HG03045 (cell line): Measurements from ENCODE around the gene ADGRG7.
"Not testable (repeated sequence)": the region's sequence is repeated elsewhere in the genome, so short reads cannot be mapped to it uniquely, and the experiment has no call there.

Experiments
- ATAC-seq: cut with Tn5 transposase; IDR thresholded peaks from one replicate; pipeline ENCODE4 v1.9.1; 2021; ENCODE audit warnings: mild to moderate bottlenecking, moderate library complexity; ENCODE audit not compliant: unreplicated experiment

Gene ADGRG7, protein sequence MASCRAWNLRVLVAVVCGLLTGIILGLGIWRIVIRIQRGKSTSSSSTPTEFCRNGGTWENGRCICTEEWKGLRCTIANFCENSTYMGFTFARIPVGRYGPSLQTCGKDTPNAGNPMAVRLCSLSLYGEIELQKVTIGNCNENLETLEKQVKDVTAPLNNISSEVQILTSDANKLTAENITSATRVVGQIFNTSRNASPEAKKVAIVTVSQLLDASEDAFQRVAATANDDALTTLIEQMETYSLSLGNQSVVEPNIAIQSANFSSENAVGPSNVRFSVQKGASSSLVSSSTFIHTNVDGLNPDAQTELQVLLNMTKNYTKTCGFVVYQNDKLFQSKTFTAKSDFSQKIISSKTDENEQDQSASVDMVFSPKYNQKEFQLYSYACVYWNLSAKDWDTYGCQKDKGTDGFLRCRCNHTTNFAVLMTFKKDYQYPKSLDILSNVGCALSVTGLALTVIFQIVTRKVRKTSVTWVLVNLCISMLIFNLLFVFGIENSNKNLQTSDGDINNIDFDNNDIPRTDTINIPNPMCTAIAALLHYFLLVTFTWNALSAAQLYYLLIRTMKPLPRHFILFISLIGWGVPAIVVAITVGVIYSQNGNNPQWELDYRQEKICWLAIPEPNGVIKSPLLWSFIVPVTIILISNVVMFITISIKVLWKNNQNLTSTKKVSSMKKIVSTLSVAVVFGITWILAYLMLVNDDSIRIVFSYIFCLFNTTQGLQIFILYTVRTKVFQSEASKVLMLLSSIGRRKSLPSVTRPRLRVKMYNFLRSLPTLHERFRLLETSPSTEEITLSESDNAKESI

GRCh38 chr3:100609305-100609704 is at the start of gene ADGRG7:
ADGRG7 (plus strand) TSS chr3:100609601; CDS start chr3:100609857, 256 bp downstream.
- ATAC-seq: no peak

- ATAC-seq: no peak
These were observed 49.0 kb upstream of the ADGRG7 start for GRCh38 chr3:100560426-100560825.

GRCh38 chr3:100561459-100562158 is 47.8 kb upstream of the ADGRG7 start:
- no peak for ATAC-seq

DNA sequence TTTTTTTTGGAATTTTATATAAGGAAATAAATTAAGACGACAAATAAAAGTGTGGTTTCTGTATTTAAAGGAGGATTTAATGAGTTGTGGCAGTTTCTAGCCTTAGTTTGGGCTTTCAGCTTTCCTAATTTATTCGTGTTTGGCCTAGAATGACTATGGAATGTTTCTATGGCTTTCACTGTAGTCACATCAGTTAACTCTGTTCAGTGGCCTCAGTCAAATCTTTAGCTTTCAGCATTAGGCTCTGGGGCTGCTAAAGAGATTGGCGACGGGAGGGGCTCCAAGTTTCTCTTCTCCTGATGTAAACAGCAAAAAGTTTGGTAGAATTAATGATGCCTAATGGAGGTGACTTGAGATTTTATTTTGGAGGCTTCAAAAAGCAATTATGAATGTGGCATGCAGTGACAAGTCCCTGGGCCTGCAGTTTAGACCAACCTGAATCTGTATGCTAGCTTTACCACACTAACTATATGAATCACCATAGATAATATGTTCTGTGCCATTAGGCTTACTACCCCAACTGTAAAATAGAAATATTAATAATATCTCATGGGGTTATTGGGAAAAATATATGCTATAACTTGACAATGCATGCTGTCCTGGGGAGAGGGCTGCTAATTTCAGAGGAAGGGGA is 47.1 kb upstream of the ADGRG7 start:
- ATAC-seq: no peak

GRCh38 chr3:100563228-100563627 is 46.2 kb upstream of the ADGRG7 start:
- no peak for ATAC-seq

DNA sequence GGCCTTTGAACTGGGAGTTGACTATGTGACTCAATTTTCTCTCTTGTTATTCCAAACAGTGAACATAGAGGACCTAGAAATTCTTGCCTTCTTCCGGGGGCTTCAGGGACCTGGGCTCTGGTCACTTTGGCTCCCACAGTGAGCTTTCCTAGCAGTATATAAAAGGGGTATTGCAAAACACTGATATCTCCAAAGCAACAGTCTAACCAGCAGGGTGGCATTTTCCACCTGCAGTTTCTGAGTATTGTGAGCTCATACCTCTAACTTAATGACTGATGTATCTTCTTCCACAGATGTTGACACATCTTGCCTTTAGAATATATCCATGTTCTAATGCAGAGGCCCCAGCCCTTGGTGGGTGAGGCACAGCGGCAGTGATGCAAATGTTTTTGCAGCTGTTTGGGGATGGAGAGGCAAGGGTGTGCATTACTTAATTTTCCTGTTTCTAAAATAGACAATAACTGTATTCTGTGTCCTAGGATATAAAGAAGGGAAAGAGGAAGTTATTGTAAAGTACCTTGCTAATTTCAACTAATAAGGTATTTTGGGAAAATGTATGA is 45.7 kb upstream of the ADGRG7 start:
- no peak for ATAC-seq

DNA sequence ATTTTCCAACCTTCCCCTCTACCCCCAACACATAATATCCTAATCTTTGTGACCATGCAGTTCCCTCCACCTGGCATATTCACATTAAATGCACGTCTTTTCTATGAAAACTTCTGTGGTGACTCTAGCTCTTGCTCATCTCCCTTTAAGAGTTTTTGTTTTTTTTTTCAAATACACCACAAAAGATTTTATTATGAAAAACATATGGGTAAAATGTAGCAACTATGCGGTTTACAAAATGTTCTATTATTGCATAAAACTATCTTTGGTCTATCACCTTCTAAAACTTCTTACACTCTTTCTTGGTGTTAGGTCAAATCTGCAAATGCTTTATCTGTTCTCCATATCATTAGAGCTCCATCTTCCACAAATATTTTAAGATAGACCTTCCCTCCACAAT is 38.6 kb upstream of the ADGRG7 start:
- ATAC-seq: no peak

DNA sequence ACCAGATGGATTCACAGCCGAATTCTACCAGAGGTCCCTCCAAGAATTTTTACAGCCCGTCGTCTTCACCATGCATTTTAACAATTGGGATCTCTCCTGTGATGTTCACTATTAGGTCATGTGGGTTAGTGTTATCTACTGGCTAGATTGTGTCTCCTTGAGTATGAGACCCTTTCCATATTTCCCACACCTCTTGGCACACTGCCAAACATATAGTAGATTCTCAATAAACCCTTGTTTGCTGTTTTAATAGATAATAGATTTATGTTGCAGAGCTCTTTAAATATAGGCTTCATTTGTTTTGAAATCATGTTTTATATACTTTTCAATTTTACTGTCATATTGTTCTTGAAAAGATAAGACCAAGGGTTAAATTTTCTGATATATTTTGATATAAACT is 34.9 kb upstream of the ADGRG7 start:
- no peak for ATAC-seq

DNA sequence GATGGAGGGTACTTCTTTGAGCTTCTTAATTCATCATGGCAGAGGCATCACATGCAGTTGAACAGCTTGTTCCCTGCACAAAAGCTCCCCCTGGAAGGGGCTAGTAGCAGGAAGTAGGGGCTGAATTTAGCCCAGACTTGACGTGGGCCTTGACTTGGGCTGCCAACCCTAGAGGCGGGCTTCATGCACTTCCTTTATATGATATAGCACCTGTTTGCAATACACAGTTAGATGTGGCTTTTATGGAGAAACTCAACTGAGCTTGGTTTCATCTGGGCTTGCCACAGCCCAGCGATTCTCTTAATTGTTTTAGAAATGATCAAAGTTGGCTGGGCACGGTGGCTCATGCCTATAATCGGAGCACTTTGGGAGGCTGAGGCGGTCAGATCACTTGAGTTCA is 33.7 kb upstream of the ADGRG7 start:
- no peak for ATAC-seq

DNA sequence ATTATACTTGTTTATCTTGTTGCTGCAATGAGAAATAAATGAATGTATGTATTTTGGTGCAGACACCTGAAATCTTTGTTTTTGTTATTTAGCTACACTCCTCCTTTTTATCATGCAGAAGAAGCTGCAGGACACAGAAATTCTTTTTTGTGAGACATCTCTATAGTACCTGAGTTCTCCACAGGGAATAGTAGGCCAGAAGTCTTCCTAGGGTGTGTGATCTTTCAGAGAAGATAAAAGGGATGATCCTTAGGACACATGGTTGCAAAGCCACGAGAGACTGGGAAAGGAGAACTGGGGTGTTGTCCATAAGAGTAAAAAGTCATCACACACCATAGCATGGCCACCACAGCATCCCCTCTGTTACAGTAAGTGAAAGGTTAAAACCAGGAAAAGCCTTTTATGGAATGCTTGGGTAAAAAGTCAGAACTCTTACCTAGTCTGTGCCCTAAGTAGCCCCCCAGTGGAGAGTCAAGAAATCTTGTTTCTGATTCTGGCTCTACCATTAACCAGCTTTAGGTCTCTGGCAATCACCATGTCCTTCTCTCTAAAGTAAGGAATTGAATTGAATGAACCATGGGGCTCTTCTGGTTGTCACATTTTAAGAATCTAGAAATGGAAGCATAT is 31.9 kb upstream of the ADGRG7 start:
- ATAC-seq: no peak

GRCh38 chr3:100578646-100579045 is 30.8 kb upstream of the ADGRG7 start:
- no peak for ATAC-seq

DNA sequence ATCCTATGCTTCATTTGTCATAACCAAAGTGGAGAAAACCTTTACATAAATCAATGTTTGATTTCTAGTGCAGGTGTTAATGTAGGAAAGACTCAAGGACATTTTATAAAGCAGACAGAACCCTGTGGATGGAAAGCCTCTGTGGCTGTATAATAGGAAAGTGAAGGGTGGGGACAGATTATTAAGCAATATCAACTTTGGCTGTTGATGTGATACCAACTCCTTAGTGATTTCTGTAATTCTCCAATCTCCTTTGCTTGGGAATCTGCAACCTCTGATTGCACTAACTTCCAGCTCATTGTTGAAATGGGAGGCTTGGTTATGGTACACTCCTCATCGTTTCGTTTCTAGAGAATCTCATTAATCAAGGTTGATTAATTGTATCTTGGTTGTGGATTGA is 29.3 kb upstream of the ADGRG7 start:
- ATAC-seq: no peak

GRCh38 chr3:100581650-100582049 is 27.8 kb upstream of the ADGRG7 start:
- ATAC-seq: no peak

GRCh38 chr3:100582157-100582556 is 27.2 kb upstream of the ADGRG7 start:
- ATAC-seq: not testable (repeated sequence)

GRCh38 chr3:100584101-100584660 is 25.2 kb upstream of the ADGRG7 start:
- ATAC-seq: no peak

DNA sequence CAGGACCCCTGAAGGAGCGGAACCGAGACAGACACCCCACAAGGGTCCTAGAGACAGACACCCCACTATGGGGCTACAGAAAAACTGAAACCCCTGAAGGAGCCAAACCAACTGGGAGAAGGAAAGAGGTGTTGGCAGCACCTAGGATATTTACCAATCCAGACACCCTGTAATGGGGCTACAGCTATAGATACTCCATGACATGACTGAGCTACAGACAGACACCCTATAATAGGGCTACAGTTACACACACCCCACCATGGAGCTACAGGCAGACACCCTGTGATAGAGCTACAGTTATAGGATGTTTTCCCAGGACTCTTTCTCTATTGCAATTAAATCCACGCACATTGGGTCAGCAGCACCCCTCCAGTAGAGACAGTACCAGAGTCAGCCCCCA is 22.6 kb upstream of the ADGRG7 start:
- no peak for ATAC-seq

DNA sequence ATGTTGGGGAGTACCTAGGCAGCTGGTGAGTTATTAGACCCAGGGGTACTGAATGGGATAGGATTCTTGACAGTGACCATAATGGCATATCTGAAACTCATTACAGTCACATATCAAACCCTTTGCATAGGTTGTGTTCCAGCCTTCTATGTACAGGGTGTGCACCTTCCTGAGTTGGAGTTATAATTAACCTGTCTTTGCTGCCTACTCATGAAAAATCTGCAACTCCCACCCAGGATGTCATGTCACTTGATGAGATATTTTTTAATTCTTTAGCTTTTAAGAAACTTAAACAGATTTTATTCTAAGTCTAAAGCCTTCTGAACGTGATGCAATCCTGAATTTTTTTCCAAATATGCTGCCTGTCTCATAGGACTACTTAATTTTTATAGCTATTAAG is 21.1 kb upstream of the ADGRG7 start:
- no peak for ATAC-seq

GRCh38 chr3:100590114-100590839 is 19.1 kb upstream of the ADGRG7 start:
- peak; percentile 77 for ATAC-seq

- no peak for ATAC-seq
These were observed 18.6 kb upstream of the ADGRG7 start for GRCh38 chr3:100590840-100591147.

- ATAC-seq: no peak
These were observed 18.0 kb upstream of the ADGRG7 start for GRCh38 chr3:100591411-100591810.
